Fibroblast of lung (primary cell): ENCODE results near the gene TESK2. TPM values are rescaled to one million over a fixed set of nuclear protein-coding genes. Genes with fewer than 3 reads are reported as not detected.
A peak's percentile ranks its signal among the peaks of the same experiment; 100 is the strongest.
"Not testable (repeated sequence)": the region's sequence is repeated elsewhere in the genome, so short reads cannot be mapped to it uniquely, and the experiment has no call there.

Experiments
- DNase-seq, 2 donors: peaks; one replicate each; pipeline versions ENCODE4 v3.0.0 to v3.0.0-alpha.2; 2010; ENCODE audit warnings: low read depth in 2 of 2
- H2AFZ ChIP-seq: 2 replicates; pipeline ENCODE4 v1.5.1; 2012; ENCODE audit warnings: low read length, control low read depth, inconsistent platforms
- H3K27ac ChIP-seq: 2 replicates; pipeline ENCODE4 v1.5.1; 2011; ENCODE audit warnings: low read length, control low read depth; ENCODE audit not compliant: insufficient read depth
- H3K27me3 ChIP-seq: 2 replicates; pipeline ENCODE4 v1.5.1; 2011; ENCODE audit warnings: mild to moderate bottlenecking, low read length; ENCODE audit not compliant: control insufficient read depth, insufficient read depth
- H3K36me3 ChIP-seq: 2 replicates; pipeline ENCODE4 v1.5.1; 2011; ENCODE audit warnings: low read length; ENCODE audit not compliant: control insufficient read depth, insufficient read depth
- H3K4me1 ChIP-seq: 2 replicates; pipeline ENCODE4 v1.5.1; 2011; ENCODE audit warnings: low read length; ENCODE audit not compliant: control insufficient read depth, insufficient read depth; ENCODE audit errors: extremely low read depth
- H3K4me2 ChIP-seq: 2 replicates; pipeline ENCODE4 v1.5.1; 2011; ENCODE audit warnings: low read length, control low read depth; ENCODE audit not compliant: insufficient read depth; ENCODE audit errors: extremely low read depth
- H3K4me3 ChIP-seq, 4 experiments: fragments of 200-600 bp in 1 of 4; sonication (generic) in 1 of 4; replicated peaks in 1 of 4; 2 replicates each; pipeline ENCODE4 v1.5.1; 2011 to 2016; ENCODE audit warnings: low read length in 4 of 4, low read depth in 3 of 4, mild to moderate bottlenecking in 3 of 4, control low read depth in 2 of 4, inconsistent platforms in 1 of 4, mixed read lengths in 1 of 4; ENCODE audit not compliant: insufficient read depth in 1 of 4; ENCODE audit errors: control extremely low read depth in 1 of 4
- H3K79me2 ChIP-seq: 2 replicates; pipeline ENCODE4 v1.5.1; 2012; ENCODE audit warnings: mild to moderate bottlenecking, low read length, inconsistent platforms; ENCODE audit not compliant: control insufficient read depth, insufficient read depth
- H3K9ac ChIP-seq: 2 replicates; pipeline ENCODE4 v1.5.1; 2011; ENCODE audit warnings: mild to moderate bottlenecking, low read length, control low read depth; ENCODE audit not compliant: insufficient read depth
- H3K9me3 ChIP-seq: 2 replicates; pipeline ENCODE4 v1.5.1; 2012; ENCODE audit warnings: low read depth, low read length; ENCODE audit not compliant: control insufficient read depth, insufficient read depth
- H4K20me1 ChIP-seq: 2 replicates; pipeline ENCODE4 v1.5.1; 2011; ENCODE audit warnings: low read length; ENCODE audit not compliant: control insufficient read depth, insufficient read depth; ENCODE audit errors: extremely low read depth
- CTCF ChIP-seq, 2 donors: IDR thresholded peaks in 1 of 2; conservative IDR thresholded peaks in 1 of 2; 1 replicate in 1 of 2; 2 replicates in 1 of 2; pipeline ENCODE4 v1.5.1; 2011 to 2012; ENCODE audit warnings: low read length in 2 of 2, control low read depth in 1 of 2, inconsistent platforms in 1 of 2, low read depth in 1 of 2, mild to moderate bottlenecking in 1 of 2
- EZH2 ChIP-seq: IDR thresholded peaks from 2 replicates; pipeline ENCODE4 v1.5.1; 2012; ENCODE audit warnings: low read length, control low read depth, mild to moderate bottlenecking; ENCODE audit errors: missing control alignments
- polyA plus RNA-seq, 2 donors: library from polyadenylated mRNA; depleted of rRNA in 1 of 2; stranded (reverse) in 1 of 2; unstranded in 1 of 2; fragments of >200 nt; gene quantifications; 2 replicates each; pipeline ENCODE4 v1.2.1, GENCODE V29; 2011 to 2012; ENCODE audit warnings: missing spikeins in 1 of 2
- total RNA-seq: library from RNA; depleted of rRNA; stranded (reverse); fragments of >200 nt; gene quantifications from 2 replicates; pipeline ENCODE4 v1.2.1, GENCODE V29; 2014

TESK2 gene
- total and polyA plus RNA-seq, 2 donors (not counting 1 experiment from before 2014, with no cell fraction given), result 1.7 to 4.3 TPM

- Histone ChIP-seq H3K27me3 (no peaks in the 10 kb centered on the region), H3K4me1 (peaks cover 6% of the 10 kb centered on the region), H2AFZ (no peak overlapping the region), H3K27ac (no peak overlapping the region), H3K9me3 (no peaks in the 10 kb centered on the region), H3K4me3 (no peak overlapping the region), H3K36me3 (peaks cover 18% of the 10 kb centered on the region), H3K79me2 (peaks cover 44% of the 10 kb centered on the region), H4K20me1 (peaks cover 2% of the 10 kb centered on the region), H3K4me2 (no peak overlapping the region), H3K9ac (no peak overlapping the region)
- no peak for DNase-seq
- TF ChIP-seq EZH2 (no peak), CTCF (conservative IDR thresholded peaks at IDR 0.05 in 1 of 2, IDR thresholded peaks at IDR 0.05 in 1 of 2; ENCODE audit: low read depth in 1 of 2, low read length in 2 of 2) (no peak)
These were observed 25.1 kb upstream of the TESK2 start for GRCh38 chr1:45516036-45516435.

- DNase-seq, result peak in 1 of 2 donors; percentile 30
- H3K4me3 ChIP-seq, H3K9me3 ChIP-seq, H3K27me3 ChIP-seq, H2AFZ ChIP-seq, H3K27ac ChIP-seq, H3K4me2 ChIP-seq, H4K20me1 ChIP-seq, H3K4me1 ChIP-seq, H3K9ac ChIP-seq: not testable (repeated sequence)
- Histone ChIP-seq H3K36me3 (peaks cover 18% of the 10 kb centered on the region), H3K79me2 (peaks cover 23% of the 10 kb centered on the region)
These were observed 22.7 kb upstream of the TESK2 start for GRCh38 chr1:45513532-45514260.

DNA sequence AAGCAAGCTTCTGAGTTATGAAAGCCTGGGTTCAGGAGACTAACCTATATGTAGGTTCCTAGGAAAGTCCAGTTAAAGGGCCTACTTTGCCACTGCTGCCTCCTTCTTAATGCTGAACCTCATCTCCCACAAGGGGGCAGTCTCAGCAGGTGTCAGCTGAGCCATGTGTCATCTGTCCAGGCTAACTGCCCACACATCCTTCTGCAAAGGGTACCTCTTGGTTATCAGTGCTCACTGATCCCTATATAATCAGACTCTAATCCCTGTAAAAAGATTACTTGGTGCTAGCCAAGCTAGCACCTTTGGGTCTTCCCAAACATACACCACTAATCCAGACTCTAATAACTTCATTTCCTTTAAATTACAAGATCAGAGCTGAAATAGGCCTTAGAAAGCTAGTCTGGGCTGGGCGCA is 21.7 kb upstream of the TESK2 start:
- DNase-seq, result peak; percentile 64 to 71
- Histone ChIP-seq H4K20me1 (no peaks in the 10 kb centered on the region), H3K4me3 (no peak overlapping the region), H2AFZ (no peak overlapping the region), H3K27me3 (no peaks in the 10 kb centered on the region), H3K27ac (no peak overlapping the region), H3K9me3 (no peaks in the 10 kb centered on the region), H3K4me2 (no peak overlapping the region), H3K79me2 (peaks cover 15% of the 10 kb centered on the region), H3K9ac (no peak overlapping the region), H3K4me1 (no peaks in the 10 kb centered on the region), H3K36me3 (peaks cover 18% of the 10 kb centered on the region)
- TF ChIP-seq CTCF (conservative IDR thresholded peaks at IDR 0.05 in 1 of 2, IDR thresholded peaks at IDR 0.05 in 1 of 2; ENCODE audit: low read depth in 1 of 2, low read length in 2 of 2) (peak; percentile 60 to 76), EZH2 (no peak)
